ENCODE data around the gene TPO. TPM values are rescaled to one million over a fixed set of nuclear protein-coding genes. Genes with fewer than 3 reads are reported as not detected.
"Not testable (repeated sequence)": the region's sequence is repeated elsewhere in the genome, so short reads cannot be mapped to it uniquely, and the experiment has no call there.

Gene TPO
- total RNA-seq, 4 donors from 2014 or later: 7.2 to 32.6 (median 16.6) TPM

- Histone ChIP-seq H3K27me3 (no peaks in the 10 kb centered on the region), H3K36me3 (no peaks in the 10 kb centered on the region), H3K4me3 (no peak overlapping the region), H3K4me1 (no peaks in the 10 kb centered on the region), H3K27ac (no peak overlapping the region), H3K9me3 (peaks cover 0 to 2% (median 0%) of the 10 kb centered on the region in 4 donors)
- 88 to 98% methylated on average over 16 to 17 of the region's 17 CpGs for WGBS, 2 donors
- DNase-seq (ENCODE audit: low spot score in 2 of 2): no peak
- TF ChIP-seq, protein P1, sequence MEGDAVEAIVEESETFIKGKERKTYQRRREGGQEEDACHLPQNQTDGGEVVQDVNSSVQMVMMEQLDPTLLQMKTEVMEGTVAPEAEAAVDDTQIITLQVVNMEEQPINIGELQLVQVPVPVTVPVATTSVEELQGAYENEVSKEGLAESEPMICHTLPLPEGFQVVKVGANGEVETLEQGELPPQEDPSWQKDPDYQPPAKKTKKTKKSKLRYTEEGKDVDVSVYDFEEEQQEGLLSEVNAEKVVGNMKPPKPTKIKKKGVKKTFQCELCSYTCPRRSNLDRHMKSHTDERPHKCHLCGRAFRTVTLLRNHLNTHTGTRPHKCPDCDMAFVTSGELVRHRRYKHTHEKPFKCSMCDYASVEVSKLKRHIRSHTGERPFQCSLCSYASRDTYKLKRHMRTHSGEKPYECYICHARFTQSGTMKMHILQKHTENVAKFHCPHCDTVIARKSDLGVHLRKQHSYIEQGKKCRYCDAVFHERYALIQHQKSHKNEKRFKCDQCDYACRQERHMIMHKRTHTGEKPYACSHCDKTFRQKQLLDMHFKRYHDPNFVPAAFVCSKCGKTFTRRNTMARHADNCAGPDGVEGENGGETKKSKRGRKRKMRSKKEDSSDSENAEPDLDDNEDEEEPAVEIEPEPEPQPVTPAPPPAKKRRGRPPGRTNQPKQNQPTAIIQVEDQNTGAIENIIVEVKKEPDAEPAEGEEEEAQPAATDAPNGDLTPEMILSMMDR (IDR thresholded peaks at IDR 0.05): no peak
- TF ChIP-seq POLR2A (IDR thresholded peaks at IDR 0.05) (no peak), EP300 (IDR thresholded peaks at IDR 0.05) (no peak)
Measured at GRCh38 chr2:1378456-1379150, 34.7 kb upstream of the TPO start.

DNA sequence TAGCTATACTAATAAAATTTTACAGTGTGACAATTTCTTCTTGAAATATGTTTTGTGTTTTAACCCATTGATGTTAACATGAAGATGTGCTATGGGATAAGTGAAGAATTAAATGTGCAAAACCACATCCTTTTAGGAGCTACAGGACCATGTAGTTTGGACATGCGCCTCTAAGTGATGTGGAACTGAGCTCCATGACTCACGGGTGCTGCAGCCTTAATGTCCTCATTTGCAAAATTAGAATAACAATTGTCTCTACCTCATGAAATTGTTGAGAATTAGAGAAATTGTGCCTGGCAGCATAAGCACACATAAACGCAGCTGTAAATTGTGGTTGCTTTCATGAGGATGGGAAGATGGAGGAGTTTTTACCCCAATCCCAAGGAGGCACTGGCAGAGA lies 31.6 kb upstream of the TPO start:
- Histone ChIP-seq H3K27me3 (no peaks in the 10 kb centered on the region), H3K36me3 (no peaks in the 10 kb centered on the region), H3K27ac (no peak overlapping the region), H3K4me3 (no peak overlapping the region), H3K9me3 (peaks cover 0 to 4% (median 0%) of the 10 kb centered on the region in 4 donors), H3K4me1 (no peaks in the 10 kb centered on the region)
- TF ChIP-seq, protein P1 (IDR thresholded peaks at IDR 0.05): no peak
- no peak for TF ChIP-seq EP300 (IDR thresholded peaks at IDR 0.05)
- no peak for TF ChIP-seq POLR2A (IDR thresholded peaks at IDR 0.05)
- no peak for DNase-seq (ENCODE audit: low spot score in 2 of 2)
- WGBS, 2 donors: 84 to 92% methylated on average over 3 of the region's 3 CpGs

- not testable (repeated sequence) for H3K27ac ChIP-seq; H3K4me3 ChIP-seq; H3K27me3 ChIP-seq; H3K9me3 ChIP-seq; DNase-seq (ENCODE audit: low spot score in 2 of 2); H3K4me1 ChIP-seq; H3K36me3 ChIP-seq
- WGBS, 2 donors: 74 to 84% methylated on average over 18 of the region's 18 CpGs
Measured at GRCh38 chr2:1387954-1388725, 25.1 kb upstream of the TPO start.

DNA sequence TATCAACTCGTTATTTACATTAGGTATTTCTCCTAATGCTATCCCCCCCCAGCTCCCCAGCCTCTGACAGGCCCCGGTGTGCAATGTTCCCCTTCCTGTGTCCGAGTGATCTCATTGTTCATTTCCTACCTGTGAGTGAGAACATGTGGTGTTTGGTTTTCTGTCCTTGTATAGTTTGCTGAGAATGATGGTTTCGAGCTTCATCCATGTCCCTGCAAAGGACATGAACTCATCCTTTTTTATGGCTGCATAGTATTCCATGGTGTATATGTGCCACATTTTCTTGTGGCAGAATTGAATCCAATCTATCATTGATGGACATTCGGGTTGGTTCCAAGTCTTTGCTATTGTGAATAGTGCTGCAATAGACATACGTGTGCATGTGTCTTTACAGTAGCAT lies 23.1 kb upstream of the TPO start:
- H3K9me3 ChIP-seq; H3K4me3 ChIP-seq; H3K27ac ChIP-seq; H3K36me3 ChIP-seq; H3K27me3 ChIP-seq; H3K4me1 ChIP-seq; DNase-seq (ENCODE audit: low spot score in 2 of 2): not testable (repeated sequence)
- 89% methylated on average over 6 of the region's 6 CpGs for WGBS, 2 donors

GRCh38 chr2:1393321-1393720 lies 19.9 kb upstream of the TPO start:
- Histone ChIP-seq H3K4me1 (no peaks in the 10 kb centered on the region), H3K36me3 (no peaks in the 10 kb centered on the region), H3K27me3 (no peaks in the 10 kb centered on the region), H3K4me3 (no peak overlapping the region), H3K27ac (no peak overlapping the region), H3K9me3 (no peaks in the 10 kb centered on the region)
- no peak for DNase-seq (ENCODE audit: low spot score in 2 of 2)
- 87 to 89% methylated on average over 2 of the region's 2 CpGs for WGBS, 2 donors
- TF ChIP-seq POLR2A (IDR thresholded peaks at IDR 0.05): no peak
- no peak for TF ChIP-seq EP300 (IDR thresholded peaks at IDR 0.05)
- TF ChIP-seq, protein P1 (IDR thresholded peaks at IDR 0.05): no peak

- no peak overlapping the region for H3K27ac ChIP-seq
- H3K36me3 ChIP-seq: no peaks in the 10 kb centered on the region
- WGBS, 2 donors: 83 to 89% methylated on average over 7 of the region's 7 CpGs
- no peaks in the 10 kb centered on the region for H3K9me3 ChIP-seq
- H3K27me3 ChIP-seq: no peaks in the 10 kb centered on the region
- H3K4me1 ChIP-seq: no peaks in the 10 kb centered on the region
- no peak for TF ChIP-seq EP300 (IDR thresholded peaks at IDR 0.05)
- TF ChIP-seq, protein P1 (IDR thresholded peaks at IDR 0.05): no peak
- TF ChIP-seq POLR2A (IDR thresholded peaks at IDR 0.05): no peak
- no peak for DNase-seq (ENCODE audit: low spot score in 2 of 2)
- H3K4me3 ChIP-seq: no peak overlapping the region
Measured at GRCh38 chr2:1394709-1395408, 18.4 kb upstream of the TPO start.
